ENCODE results near the gene MYL10. TPM values are rescaled to one million over a fixed set of nuclear protein-coding genes. Genes with fewer than 3 reads are reported as not detected.

Gene MYL10
- total and polyA plus RNA-seq, 2 of the 8 experiments (the other 6 are each of a cell fraction or from before 2014, with no cell fraction given), result 0.18 TPM; not detected in 1

DNA sequence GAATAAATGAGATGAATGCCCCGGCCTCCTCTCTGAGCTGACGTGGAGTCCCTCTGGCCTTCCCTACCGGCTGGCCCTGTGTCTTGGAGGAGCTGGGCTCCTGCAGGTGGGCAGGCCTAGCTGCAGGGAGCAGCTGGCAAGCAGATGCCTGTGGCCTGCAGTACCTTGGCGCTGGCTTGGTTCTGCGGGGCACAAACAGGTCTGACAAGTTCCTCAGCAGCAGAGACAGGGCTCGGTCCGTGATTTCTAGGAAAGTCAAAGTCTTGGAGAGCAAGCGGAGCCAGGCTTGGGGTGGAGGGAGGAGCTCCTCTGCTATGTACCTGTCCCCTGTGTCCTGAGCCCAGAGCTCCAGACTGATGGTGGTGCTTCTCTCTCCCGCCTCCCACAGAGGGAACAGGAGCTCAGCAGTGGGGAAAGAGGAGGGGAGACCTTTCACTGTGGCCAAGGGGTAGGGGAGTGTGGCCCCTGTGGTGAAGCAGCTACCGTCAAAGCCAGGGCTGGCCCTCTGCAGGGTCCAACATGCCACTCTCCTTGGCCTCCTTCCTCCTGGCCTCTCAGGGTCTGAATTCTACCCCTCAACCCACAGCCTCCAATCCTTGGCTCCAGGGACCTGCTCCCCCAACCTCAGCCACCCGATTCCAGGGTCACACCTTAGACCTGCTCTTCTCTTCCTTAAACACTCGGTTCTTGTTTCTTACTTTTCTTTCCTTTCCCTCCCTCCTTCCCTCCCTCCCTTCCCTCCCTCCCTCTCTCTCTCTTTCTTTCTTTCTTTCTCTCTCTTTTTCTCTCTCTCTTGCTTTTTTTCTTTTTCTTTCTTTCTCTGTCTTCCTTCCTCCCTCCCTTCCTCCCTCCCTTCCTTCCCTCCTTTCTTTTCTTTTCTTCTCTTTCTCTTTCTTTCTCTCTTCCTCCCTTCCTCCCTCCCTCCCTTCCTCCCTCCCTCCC is 20.1 kb downstream of the MYL10 start:
- Histone ChIP-seq H3K36me3 (ENCODE audit: control insufficient read depth in 2 of 4, insufficient read depth in 4 of 4, low read length in 3 of 4) (no peaks in the 10 kb centered on the region), H3K9ac (replicated peaks in 1 of 4; ENCODE audit: extremely low read depth in 1 of 4, low read depth in 3 of 4, low read length in 3 of 4) (no peak overlapping the region), H3K4me3 (ENCODE audit: extremely low read depth in 1 of 4, insufficient read depth in 2 of 4, low read depth in 3 of 4, low read length in 4 of 4) (peak overlapping the region in 2 of 4 experiments; percentile 5 to 7; a peak in 2 of 8 replicates), H2BK12ac (ENCODE audit: low read depth, low read length) (0 out of 2 replicates have a peak overlapping the region, but pooled peaks have one; percentile 21), H3K23ac (ENCODE audit: insufficient read length) (no peak overlapping the region), H3K4me1 (replicated peaks in 1 of 4; ENCODE audit: control insufficient read depth in 3 of 4, insufficient read depth in 4 of 4, low read length in 3 of 4) (peaks cover 7 to 19% (median 13%) of the 10 kb centered on the region in 4 experiments), H3K79me2 (ENCODE audit: control insufficient read depth in 1 of 2, insufficient read depth in 2 of 2, low read length in 2 of 2) (no peaks in the 10 kb centered on the region), H3K56ac (replicated peaks; ENCODE audit: insufficient read length, low read depth, low read length) (no peak overlapping the region), H3K4ac (replicated peaks; ENCODE audit: insufficient read length, low read depth, low read length) (no peak overlapping the region), H4K5ac (ENCODE audit: insufficient read length, low read depth, low read length) (no peak overlapping the region), H4K8ac (ENCODE audit: extremely low read depth, insufficient read depth, low read length) (0 out of 2 replicates have a peak overlapping the region, but pooled peaks have one; percentile 22), H3K4me2 (ENCODE audit: insufficient read depth in 1 of 2, low read depth in 2 of 2, low read length in 2 of 2) (peak overlapping the region; percentile 11 to 61; a peak in 2 of 4 replicates), H3K14ac (ENCODE audit: insufficient read length) (no peak overlapping the region), H2BK120ac (replicated peaks; ENCODE audit: low read depth, low read length) (no peak overlapping the region), H3K27me3 (replicated peaks in 1 of 4; ENCODE audit: control insufficient read depth in 3 of 4, extremely low read depth in 1 of 4, insufficient read depth in 3 of 4, low read length in 3 of 4) (no peaks in the 10 kb centered on the region), H4K20me1 (replicated peaks in 1 of 2; ENCODE audit: control insufficient read depth in 1 of 2, insufficient read depth in 2 of 2, low read length in 2 of 2) (no peaks in the 10 kb centered on the region), H3K18ac (ENCODE audit: extremely low read depth, low read length) (peak overlapping the region; percentile 0; the same call in 1 of the 2 replicates), H2AK5ac (ENCODE audit: low read depth, low read length) (no peak overlapping the region), H2BK15ac (ENCODE audit: low read length) (peak overlapping the region; percentile 14; the same call in 1 of the 2 replicates), H3K9me3 (ENCODE audit: insufficient read depth in 2 of 2, low read depth in 1 of 2, low read length in 1 of 2) (no peaks in the 10 kb centered on the region), H2AFZ (ENCODE audit: low read length) (peak overlapping the region; percentile 92), H2BK20ac (ENCODE audit: low read length) (peak overlapping the region; percentile 66; the same call in 1 of the 2 replicates), H4K91ac (replicated peaks; ENCODE audit: insufficient read length, low read length) (peak overlapping the region; percentile 55), H3K27ac (ENCODE audit: low read depth, low read length) (no peak overlapping the region), H3K23me2 (ENCODE audit: low read depth, low read length) (no peaks in the 10 kb centered on the region), H2BK5ac (ENCODE audit: low read depth, low read length) (peak overlapping the region; percentile 28; the same call in 1 of the 2 replicates), H3K79me1 (ENCODE audit: low read depth, low read length) (no peaks in the 10 kb centered on the region)
- 51% methylated on average over 10 of the region's 12 CpGs; no CpG with 5 or more reads in 1 of the 2 experiments for WGBS, 2 experiments (ENCODE audit: extremely low coverage in 1 of 2, insufficient coverage in 1 of 2, insufficient read length in 1 of 2, insufficient replicate concordance in 2 of 2, low coverage in 1 of 2, low lambda C conversion rate in 2 of 2, missing lambda C conversion rate in 1 of 2)
- FAIRE-seq (no peak), DNase-seq (ENCODE audit: low read depth in 1 of 2, low spot score in 2 of 2) (no peak)
- CTCF ChIA-PET (ENCODE audit: partially characterized antibody), result interaction anchor here (0.6 to 1.7 kb wide), 8 partner anchors 14 to 663 kb away, joined by 3 to 9 read pairs (median 3); no protein-coding TSS in a partner anchor
- POLR2A ChIA-PET (ENCODE audit: partially characterized antibody), result interaction anchor here (0.7 to 1.5 kb wide), 6 partner anchors 8 to 247 kb away, joined by 3 to 6 read pairs (median 4); no protein-coding TSS in a partner anchor
- TF ChIP-seq YY1 (IDR thresholded peaks at IDR 0.05; ENCODE audit: low read depth, low read length), result 0 out of 2 replicates have a peak, but pooled peaks have one; percentile 51
- peak; percentile 85 for TF ChIP-seq ASH2L (IDR thresholded peaks at IDR 0.05; ENCODE audit: low read length)
- 0 out of 2 replicates have a peak, but pooled peaks have one; percentile 34 for TF ChIP-seq GABPA (IDR thresholded peaks at IDR 0.05; ENCODE audit: borderline replicate concordance, insufficient read depth, low read length)
- TF ChIP-seq TAF7 (optimal IDR thresholded peaks at IDR 0.05; ENCODE audit: borderline replicate concordance, low read depth, low read length), result no peak
- peak in 1 of 2 experiments; percentile 24; a peak in 1 of 4 replicates for TF ChIP-seq RAD21 (IDR thresholded peaks at IDR 0.05 in 1 of 2, conservative IDR thresholded peaks at IDR 0.05 in 1 of 2; ENCODE audit: low read depth in 2 of 2, low read length in 2 of 2)
- no peak for TF ChIP-seq NANOG (IDR thresholded peaks at IDR 0.05; ENCODE audit: insufficient read depth, low read depth, low read length, poor library complexity, severe bottlenecking)
- TF ChIP-seq POLR2A (IDR thresholded peaks at IDR 0.05; ENCODE audit: control extremely low read depth in 1 of 2, low read depth in 2 of 2, low read length in 2 of 2), result no peak
- TF ChIP-seq RBBP5 (IDR thresholded peaks at IDR 0.05; ENCODE audit: borderline replicate concordance, low read depth, low read length), result peak; percentile 82; the same call in 1 of the 2 replicates
- TF ChIP-seq, protein P1, sequence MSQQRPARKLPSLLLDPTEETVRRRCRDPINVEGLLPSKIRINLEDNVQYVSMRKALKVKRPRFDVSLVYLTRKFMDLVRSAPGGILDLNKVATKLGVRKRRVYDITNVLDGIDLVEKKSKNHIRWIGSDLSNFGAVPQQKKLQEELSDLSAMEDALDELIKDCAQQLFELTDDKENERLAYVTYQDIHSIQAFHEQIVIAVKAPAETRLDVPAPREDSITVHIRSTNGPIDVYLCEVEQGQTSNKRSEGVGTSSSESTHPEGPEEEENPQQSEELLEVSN (IDR thresholded peaks at IDR 0.05), result no peak
